Neural progenitor cell (in vitro differentiated cells): Measurements from ENCODE around the gene PPP1R3G.

ENCODE experiments used
- CTCF ChIP-seq: fragments of 200-600 bp; sonication (generic); IDR thresholded peaks from 2 replicates; pipeline ENCODE4 v1.5.1; 2017; ENCODE audit warnings: antibody characterized with exemption, mild to moderate bottlenecking
- EZH2 ChIP-seq: fragments of 200-600 bp; sonication (generic); IDR thresholded peaks from 2 replicates; pipeline ENCODE4 v1.6.1; 2017; ENCODE audit warnings: antibody characterized with exemption, mild to moderate bottlenecking, moderate library complexity

GRCh38 chr6:5051394-5051793, 33.7 kb upstream of the PPP1R3G start:
- no peak for TF ChIP-seq EZH2
- no peak for TF ChIP-seq CTCF
